ENCODE data around the gene CDK17.

DNA sequence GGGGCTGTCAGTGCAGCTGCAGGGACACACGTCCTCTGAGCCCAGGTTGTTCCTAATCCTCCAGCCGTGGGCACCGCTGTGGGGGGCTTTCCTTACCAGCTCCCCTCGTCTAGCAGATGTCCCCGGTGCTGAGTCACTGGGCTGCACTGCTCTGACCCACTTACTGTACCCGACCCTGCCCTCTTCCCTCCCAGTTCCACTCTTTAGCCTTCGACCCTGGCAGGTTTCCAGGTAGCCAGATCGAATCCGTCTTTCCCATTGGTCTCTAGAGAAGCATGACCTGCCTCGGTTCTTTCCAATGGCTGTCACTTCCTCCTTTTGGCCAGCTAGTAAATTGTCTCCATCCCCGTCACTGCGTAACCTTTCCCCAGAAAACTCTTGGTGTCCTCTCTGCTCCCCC, 157.6 kb downstream of the CDK17 start:
- TF ChIP-seq NFIC (IDR thresholded peaks at IDR 0.05) = no peak
- no peak for TF ChIP-seq CREB1 (IDR thresholded peaks at IDR 0.05; ENCODE audit: low read depth)
- TF ChIP-seq, protein P1, sequence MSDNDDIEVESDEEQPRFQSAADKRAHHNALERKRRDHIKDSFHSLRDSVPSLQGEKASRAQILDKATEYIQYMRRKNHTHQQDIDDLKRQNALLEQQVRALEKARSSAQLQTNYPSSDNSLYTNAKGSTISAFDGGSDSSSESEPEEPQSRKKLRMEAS (IDR thresholded peaks at IDR 0.05) = no peak
